H54 (cell line): ENCODE measurements around the gene PYM1.

Experiments
- DNase-seq: peaks from one replicate; pipeline ENCODE4 v3.0.0; 2011; ENCODE audit warnings: low spot score, mixed read lengths; ENCODE audit not compliant: insufficient read length
- FAIRE-seq: peaks from 3 replicates; lab custom pipeline; 2011; peaks lifted over from hg19 to GRCh38; lab: Jason Lieb, UNC
- POLR2A ChIP-seq: IDR thresholded peaks from 2 replicates; pipeline ENCODE4 v1.6.1; 2011; ENCODE audit warnings: low read depth, mild to moderate bottlenecking, low read length

PYM1 gene

DNA sequence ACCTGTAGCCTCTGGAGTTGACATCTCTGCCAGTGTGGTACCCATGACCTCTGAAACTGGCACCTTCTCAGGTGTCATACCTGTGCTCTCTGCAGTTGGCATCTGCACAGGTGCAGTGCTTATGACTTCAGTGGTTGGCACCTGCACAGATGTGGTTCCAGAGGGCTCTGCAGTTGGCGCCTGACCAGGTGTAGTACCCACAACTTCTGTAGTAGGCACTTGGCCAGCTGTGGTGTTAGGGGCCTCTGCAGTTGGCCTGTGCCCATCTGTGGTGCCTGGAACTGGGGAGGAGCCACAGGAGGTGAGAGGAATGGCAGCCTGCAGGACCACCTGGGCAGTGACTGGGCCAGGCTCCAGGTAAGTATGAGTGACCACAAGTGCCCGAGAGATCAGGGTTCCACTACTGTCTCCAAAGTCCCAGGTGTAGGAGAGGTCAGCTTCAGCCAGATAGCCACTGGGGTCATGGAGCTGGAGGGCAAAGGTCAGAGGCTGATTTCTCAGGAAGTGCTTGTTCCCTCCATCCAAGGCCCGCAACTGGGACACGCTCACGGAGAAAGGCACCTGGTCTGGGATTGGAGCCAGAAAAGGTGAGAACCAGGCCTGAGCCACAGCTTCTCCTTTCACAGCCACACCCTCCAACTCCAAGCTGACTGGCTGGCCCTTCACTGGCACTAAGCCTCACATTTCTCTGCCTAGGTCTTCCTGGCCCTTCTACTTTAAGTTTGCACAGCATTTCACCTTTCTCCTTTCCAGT is 29.6 kb upstream of the PYM1 start:
- FAIRE-seq, result no peak
- DNase-seq, result no peak
- TF ChIP-seq POLR2A, result no peak

DNA sequence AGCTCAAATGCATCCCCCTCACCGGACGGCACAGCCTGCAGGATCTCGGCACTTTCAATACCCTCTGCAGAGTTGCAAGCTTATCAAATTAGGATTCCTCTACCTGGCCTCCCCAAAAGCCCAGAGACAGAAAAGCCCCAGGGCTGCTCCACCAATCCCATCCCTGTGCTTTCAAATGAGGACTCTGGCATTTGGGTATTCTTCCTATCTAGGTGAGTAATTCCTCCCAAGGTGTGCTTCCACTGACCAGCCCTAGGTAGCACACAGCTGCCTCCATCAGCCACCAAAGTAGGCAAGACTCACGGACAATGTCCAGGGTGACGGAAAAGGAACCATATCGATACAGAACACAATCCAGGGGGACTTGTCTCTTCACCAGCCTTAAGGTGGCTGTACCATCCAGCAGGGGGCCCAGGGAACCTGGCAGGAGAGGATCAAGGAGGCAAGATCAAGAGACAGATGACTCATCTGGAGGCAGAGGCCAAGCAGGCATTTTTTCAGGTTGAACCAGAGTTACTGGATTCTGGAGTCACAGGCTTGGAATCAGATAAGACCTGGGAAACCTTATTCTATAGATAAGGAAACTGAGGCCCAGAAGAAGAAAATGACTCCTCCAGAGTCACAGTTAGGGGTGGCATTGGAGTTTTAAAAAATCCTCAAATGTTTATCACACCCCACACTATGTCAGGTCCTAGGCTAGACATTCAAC is 28.3 kb upstream of the PYM1 start:
- FAIRE-seq, result no peak
- TF ChIP-seq POLR2A, result no peak
- no peak for DNase-seq

DNA sequence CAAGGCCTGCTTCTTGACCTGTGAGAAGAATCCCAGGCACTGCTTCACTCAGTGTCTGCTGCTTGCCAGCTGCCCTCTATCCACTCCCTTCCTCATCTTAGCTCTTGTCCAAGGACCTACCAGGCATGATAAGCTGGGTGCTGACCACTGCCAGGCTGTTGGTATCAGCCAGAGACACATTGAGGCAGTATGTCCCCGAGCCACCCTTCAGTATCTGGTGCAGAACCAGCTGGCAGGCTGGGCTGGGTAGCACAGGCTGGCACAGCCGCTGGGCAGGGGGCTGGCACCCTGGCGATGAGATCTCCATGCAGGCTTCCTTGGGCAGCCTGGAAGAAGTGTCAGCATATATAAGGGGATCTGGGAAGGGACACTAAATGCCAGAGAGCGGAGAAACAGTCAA is 27.6 kb upstream of the PYM1 start:
- DNase-seq, result no peak
- FAIRE-seq, result no peak
- no peak for TF ChIP-seq POLR2A

DNA sequence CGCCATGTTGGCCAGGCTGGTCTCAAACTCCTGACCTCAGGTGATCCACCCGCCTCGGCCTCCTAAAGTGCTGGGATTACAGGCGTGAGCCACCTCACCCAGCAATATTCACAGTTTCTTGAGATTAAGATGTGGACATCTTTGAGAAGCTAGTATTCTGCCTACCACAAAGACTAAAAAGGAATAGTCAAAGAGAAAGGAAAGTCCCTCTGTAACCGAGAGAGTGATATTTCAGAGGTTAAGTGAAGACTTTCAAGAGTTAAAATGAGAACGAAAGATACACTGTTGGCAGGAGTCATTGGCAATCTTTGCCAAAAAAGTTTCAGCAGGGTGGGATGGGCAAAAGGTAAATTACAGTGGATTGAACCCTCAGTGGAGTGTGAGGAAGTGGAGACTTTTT is 18.9 kb upstream of the PYM1 start:
- DNase-seq (no peak), FAIRE-seq (no peak)
- TF ChIP-seq POLR2A, result no peak

DNA sequence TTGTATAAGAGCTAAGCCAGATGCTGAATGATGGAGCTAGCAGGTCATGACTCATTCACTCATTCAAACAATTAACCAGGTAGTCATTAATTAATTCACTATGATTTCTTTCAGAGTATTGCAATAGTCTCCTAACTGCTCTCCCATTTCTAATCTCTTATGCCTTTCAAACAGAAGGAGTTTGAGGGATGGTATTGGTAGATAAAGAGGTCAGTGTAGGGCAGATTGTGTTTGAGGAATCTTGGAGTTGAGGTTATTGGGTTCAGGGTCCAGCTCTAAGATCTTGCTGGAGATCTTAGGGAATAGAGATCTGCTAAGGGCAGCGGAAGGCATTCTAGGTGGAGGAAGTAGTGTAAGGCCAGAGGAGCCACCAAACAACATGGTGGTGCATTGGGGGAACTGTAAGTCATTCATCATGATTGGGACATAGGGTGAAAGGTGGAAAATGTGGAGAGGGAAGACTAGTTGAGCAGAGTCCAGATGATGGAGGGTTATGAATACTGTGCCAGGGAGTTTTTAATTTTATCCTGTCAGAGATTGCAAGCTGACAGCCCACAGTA is 15.0 kb upstream of the PYM1 start:
- no peak for FAIRE-seq
- no peak for DNase-seq
- TF ChIP-seq POLR2A, result no peak

DNA sequence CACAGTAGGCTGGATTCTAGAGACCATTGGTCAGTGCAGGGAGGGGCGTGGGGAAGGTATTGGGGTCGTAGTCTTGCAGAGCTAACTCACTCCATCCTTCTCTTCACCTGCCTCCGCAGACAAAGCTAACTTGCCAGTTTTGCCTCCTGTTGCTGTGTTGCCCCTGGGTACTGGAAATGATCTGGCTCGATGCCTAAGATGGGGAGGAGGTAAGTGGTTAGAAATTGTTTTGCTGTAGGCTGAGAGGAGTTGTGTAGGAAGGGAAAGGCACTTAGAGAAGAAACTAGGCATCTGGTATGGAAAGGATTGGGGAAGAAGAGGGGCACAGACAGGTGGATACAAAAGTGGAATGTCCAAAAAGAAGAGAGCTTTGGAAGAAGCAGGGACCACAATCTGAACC is 14.4 kb upstream of the PYM1 start:
- TF ChIP-seq POLR2A, result no peak
- FAIRE-seq (no peak), DNase-seq (no peak)

DNA sequence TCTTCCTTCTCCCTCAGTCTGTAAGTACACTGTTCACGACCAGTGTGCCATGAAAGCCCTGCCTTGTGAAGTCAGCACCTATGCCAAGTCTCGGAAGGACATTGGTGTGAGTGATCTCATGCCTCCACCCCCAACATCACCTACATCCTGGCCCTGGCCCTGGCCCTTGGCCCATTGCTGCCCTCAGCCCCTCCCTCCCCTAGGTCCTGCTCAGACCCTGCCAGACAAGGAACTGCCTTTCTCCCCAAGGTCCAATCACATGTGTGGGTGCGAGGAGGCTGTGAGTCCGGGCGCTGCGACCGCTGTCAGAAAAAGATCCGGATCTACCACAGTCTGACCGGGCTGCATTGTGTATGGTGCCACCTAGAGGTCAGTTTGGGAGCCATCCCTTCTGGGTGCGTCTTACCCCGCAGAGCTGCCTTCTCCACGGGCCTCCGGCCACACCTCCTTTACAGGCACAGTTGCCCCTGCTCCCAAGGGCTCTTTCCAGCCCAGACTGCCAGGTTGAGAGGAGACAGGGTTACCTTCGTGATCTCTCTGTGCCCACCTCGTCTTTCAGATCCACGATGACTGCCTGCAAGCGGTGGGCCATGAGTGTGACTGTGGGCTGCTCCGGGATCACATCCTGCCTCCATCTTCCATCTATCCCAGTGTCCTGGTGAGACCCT is 12.5 kb upstream of the PYM1 start:
- no peak for TF ChIP-seq POLR2A
- DNase-seq (peak; percentile 81), FAIRE-seq (peak; percentile 78)

DNA sequence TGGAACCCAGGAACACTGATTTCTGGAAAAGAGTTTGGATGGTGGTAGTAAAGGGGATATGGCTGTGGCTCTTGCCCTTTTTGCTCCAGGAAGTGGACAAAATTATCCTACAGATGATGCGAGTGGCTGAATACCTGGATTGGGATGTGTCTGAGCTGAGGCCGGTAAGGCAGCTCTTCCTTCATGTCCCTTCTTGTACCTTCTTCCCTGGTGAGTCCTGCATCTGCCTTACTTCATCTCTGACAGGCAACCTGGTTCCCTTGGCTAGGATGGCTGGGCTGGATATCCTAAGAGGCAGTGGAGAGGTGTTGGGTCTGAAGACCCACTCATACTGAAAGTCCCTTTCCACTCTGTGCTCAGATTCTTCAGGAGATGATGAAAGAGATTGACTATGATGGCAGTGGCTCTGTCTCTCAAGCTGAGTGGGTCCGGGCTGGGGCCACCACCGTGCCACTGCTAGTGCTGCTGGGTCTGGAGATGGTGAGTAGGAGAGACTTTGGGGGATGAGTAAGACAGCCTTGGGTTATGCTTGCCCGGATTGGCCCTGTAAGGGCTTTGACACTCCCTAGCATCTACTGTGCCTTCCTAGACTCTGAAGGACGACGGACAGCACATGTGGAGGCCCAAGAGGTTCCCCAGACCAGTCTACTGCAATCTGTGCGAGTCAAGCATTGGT is 11.3 kb upstream of the PYM1 start:
- TF ChIP-seq POLR2A, result no peak
- no peak for DNase-seq
- FAIRE-seq, result no peak

DNA sequence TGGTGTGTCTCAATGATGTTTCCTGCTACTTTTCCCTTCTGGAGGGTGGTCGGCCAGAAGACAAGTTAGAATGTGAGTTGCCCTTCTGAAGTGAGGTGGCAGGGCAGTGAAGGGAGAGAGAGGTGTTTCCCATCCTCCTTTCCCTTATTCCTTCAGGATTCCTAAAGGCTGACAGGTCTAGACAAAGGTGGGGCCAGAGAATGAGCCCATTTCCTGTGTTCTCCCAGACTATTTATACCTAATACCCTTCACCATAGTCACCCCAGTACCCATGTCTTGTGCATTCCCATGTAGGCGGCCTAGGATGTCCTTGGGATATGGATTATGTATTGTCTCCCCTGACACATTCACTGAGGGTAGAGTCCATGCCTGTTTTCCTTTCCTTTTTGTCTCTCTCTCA is 10.3 kb upstream of the PYM1 start:
- no peak for TF ChIP-seq POLR2A
- DNase-seq, result no peak
- FAIRE-seq, result no peak

DNA sequence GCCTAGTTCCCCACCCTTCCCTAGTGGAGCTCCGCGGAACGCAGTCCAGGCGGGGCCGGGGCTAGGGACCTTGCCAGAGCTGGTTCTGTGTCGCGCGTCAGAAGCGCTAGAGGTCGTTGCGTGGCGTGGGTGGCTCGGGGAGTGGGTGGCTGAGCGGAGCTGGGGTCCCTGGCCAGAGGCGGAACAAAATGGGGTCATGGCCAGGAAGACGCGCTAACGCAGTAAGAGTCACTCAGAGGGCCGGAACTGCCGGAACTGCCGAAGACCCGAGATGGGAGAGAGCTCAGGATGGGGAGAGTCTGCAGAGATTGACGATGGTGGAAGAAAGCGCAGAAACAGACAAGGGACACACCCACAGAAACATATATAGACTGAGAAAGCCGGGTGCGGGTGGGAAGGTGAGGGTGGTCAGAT is 8.1 kb upstream of the PYM1 start:
- DNase-seq (no peak), FAIRE-seq (no peak)
- no peak for TF ChIP-seq POLR2A

DNA sequence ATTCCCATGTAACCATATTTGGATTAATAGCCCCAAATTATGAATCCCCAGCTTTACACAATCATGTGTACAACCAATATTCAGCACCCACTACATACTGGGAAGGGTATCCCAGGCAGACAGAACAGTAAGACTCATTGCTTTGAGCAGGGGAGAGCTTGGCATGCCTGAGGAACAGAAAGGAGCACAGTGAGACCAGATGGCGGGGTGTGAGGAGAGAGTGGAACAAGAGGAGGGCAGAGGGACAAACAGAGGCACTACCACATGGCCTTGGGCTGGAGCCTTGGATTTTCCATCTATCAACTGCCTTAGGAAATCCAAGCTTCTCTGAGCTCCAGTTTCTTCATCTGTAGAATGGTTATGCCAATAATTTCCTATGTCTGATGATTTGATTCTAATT is 7.1 kb upstream of the PYM1 start:
- DNase-seq (no peak), FAIRE-seq (no peak)
- no peak for TF ChIP-seq POLR2A

DNA sequence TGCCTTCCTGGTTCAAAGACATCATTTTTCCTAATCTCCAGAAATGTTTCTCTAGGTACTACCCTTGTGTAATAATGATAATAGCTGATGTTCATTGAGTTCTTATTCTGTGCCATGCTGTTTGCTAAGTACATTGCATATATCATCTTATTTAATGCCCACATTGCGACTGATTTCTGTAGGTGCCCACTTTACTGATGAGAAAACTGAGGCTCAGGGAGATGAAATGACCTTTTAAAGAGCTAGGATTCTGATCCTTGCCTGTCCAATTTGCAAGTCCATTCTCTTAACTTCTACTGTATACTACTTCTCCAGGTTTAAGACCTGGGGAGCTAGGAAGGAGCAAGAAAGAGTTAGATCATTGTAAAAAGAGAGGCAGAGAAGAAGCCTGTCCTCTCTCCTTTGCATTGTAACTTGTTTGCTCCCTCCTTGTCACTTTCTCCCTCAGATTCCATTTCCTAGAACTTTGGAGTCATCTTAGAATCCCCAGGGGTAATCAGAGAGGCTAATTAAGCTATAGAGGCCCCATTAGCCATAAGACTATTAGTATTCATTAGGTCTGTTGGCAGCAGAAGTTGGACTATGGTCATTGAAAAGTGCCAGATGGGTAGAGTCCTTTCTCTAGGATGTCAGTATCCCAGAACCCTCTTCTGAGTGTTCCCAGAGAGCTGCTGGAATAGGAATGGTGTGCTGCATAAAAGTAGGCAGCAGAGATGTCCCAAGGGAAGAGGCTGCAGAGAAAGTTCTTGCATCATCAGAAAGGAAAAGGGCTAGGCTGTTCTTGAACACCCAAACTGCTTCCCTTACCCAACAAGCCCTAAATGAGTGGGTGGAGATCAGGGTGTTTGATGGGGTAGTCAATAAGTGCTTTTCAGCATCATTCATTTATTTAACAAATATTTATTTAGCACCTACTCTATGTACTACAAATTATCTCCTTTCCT is 6.4 kb upstream of the PYM1 start:
- DNase-seq, result no peak
- no peak for FAIRE-seq
- no peak for TF ChIP-seq POLR2A
